Kidney capillary endothelial cell (primary cell): ENCODE measurements around the gene ATF6B.
"Not testable (repeated sequence)": the region's sequence is repeated elsewhere in the genome, so short reads cannot be mapped to it uniquely, and the experiment has no call there.

Experiments used
- DNase-seq: peaks from one replicate; pipeline ENCODE4 v3.0.0-alpha.2; 2018; ENCODE audit warnings: low spot score

ATF6B gene

DNA sequence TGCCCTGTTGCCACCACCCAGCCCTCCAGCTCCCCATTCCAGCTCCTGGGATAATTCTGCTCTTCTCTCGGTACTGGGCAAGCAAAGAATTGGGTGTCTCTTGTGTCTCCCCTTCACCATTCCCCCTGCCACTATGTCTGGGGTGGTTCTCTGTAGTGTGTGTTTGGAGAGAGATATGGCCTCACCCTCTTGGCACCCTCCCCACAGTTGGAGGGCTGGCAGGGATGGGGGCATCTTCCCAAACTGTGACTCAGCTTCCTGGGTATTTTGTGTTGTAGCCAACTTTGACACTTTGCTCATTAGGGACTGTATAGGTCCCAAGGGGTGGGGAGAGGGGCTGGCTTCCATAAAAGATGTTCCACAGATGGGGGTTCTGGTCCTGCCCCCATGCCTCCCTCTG lies 20.6 kb downstream of the ATF6B start:
- no peak for DNase-seq

DNA sequence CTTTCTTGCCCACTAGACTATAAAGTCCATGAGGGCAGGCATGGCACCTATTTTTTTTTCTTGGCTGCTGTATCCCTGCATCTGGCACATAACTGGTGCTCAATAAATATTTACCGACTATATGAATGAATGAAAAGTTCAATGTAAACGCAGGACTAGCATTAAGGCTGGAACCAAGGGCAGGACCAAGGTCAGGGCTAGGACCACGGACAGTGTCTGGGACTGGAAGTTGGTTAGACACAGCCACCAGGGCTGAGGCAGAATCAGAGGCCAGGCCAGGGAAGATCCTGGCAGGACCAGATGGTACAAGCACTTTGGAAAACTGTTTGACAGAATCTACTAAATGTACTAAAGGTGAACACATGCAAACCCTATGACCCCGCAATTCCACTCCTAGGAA lies 22.6 kb downstream of the ATF6B start:
- DNase-seq: no peak

DNA sequence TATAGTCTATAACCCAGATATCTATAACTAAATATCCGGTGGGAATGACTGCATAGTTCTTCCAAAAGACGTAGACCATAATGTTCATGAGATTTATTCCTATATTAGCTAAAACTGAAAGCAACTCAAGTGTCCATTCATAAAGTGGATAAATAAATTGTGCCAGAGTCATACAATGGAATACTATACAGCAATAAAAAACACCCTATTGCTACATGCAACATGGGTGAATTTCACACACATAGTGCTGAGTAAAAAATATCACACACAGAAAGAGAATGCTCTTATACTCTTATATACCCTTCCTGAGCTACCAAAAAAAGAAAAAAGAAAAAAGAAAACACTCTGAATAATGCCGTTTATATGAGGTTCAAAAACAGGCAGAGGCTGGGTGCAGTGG lies 25.8 kb downstream of the ATF6B start:
- DNase-seq: no peak

DNA sequence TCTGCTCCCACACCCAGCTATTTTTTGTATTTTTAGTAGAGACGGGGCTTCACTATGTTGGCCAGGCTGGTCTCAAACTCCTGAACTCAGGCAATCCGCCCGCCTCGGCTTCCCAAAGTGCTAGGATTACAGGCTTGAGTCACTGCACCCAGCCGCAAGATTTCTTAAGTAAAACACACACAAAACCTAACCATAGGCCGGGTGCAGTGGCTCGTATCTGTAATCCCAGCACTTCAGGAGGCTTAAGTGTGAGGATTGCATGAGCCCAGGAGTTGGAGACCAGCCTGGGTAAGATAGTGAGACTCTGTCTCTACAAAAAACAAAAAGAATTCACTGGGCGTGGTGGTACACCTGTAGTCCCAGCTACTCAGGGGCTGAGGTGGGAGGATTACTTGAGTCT lies 27.8 kb downstream of the ATF6B start:
- DNase-seq: not testable (repeated sequence)

DNA sequence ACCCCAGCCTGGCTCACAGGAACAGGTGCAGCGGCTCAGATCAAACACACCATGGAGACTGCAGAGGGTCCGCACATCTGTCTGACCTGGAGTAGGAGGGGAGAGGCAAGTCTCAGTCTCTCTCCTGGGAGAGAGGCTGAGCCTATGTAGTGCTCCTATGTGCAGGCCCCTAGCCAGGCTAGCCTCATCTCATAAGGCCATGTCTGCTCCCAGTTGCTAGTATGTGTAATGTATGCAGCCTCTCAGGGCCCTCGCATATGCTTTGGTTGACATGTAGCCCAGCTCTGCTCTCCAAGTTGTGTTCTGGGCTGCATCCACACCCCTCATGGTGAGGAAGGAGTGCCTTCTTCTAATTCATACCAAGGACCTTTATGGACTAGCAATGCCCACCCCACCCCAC lies 30.7 kb downstream of the ATF6B start:
- DNase-seq: no peak

DNA sequence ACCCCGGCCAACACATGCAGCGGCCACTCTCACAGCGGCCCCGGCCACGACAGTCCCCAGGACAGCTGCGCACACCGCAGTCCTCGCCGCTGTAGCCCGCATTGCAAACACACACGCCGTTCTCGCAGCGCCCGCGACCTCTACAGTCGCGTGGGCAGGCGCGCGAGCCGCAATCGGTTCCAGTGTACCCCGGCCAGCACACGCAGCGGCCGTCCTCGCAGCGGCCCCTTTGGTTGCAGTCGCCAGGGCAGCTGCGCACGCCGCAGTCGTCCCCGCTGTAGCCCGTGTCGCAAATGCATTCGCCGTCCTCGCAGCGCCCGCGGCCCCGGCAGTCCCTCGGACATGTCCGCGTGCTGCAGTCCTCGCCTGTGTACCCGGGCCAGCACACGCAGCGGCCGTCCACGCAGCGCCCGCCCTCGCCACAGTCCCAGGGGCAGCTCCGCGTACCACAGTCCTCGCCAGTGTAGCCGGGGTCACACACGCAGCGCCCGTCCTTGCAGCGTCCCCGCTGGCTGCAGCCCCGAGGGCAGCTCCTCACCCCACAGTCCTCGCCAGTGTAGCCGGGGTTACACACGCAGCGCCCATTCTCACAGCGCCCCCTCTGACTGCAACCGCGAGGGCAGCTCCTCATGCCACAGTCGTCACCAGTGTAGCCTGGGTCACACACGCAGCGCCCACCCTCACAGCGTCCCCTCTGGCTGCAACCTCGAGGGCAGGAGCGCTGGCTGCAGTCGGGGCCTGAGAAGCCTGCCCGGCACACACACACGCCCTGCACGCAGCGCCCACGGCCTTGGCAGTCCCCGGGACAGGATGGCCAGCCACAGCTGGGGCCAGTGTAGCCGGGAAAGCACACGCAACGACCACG lies 31.4 kb downstream of the ATF6B start:
- DNase-seq: no peak

DNA sequence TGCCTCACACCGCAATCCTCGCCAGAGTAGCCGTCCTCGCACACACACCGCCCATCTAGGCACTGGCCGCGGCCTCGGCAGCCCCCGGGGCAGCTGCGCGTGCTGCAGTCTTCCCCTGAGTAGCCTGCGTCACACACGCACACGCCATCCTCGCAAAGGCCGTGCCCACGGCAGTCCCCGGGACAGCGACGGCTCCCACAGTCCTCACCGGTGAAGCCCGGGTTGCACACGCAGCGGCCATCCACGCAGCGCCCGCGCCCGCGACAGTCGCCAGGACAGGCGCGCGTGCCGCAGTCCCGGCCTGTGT lies 32.0 kb downstream of the ATF6B start:
- DNase-seq: no peak

DNA sequence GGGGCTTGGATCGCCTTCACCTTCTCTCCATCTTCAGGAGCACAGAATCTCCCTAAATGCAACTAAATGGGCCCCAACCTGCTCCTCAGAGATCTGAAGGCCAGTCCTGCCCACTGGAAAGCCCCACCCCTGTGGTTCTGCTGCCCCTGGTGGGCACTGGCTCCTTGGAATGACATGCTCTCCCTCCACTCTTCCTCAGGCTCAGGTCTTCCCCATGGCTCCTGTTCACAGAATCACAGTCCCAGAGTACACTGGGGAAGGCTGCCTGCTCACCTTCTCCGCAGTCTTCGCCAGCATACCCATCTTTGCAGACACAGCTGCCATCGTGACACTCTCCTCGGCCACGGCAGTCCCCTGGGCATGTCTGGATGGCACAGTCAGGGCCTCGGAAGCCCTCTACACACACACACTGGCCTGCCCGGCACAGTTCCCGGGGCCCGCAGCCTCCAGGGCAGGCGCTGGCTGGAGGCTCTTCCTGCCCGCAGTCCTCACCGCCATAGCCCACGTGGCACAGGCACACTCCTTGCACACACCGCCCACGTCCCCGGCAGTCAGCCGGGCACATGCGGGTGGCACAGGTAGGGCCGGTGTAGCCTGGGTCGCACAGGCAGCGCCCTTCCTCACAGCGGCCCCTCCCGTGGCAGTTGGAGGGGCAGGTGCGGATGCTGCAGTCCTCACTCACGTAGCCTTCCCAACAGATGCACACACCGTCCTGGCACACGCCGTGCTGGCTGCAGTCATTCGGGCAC lies 32.5 kb downstream of the ATF6B start:
- no peak for DNase-seq

DNA sequence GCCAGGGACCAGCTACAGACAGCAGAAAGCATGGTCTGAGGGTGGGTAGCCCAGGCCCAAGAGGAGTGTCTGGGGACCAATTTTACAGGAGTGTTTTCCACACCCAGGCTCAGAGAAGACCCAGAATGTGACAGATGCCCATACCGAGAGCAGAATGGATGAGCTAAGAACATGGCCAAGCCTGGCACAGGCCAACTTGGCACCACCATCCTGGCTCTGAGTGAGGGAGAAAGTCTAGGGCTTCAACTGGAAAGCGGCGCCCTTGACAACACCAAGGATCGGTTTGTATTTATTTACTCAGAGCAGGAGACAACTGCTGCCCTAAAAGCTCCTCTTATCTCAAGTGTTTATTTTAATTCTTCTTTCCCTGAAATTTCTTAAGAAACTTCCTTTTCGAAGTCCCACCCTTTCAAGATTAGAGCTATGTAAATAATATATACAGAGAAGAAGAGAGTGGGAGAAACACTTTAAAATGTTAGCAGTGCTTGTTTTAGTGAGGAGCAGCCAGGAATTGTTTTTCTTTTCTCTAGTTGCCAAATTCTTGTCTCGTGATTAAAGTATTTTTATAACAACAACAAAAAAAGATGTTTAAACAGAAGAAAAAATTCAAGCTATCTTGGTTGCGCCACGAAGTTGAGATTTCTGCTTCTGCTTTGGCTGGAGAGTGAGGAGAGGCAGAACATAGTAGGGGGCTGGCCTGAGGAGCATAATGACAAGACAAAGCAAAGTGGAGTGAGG lies 35.1 kb downstream of the ATF6B start:
- DNase-seq: no peak

DNA sequence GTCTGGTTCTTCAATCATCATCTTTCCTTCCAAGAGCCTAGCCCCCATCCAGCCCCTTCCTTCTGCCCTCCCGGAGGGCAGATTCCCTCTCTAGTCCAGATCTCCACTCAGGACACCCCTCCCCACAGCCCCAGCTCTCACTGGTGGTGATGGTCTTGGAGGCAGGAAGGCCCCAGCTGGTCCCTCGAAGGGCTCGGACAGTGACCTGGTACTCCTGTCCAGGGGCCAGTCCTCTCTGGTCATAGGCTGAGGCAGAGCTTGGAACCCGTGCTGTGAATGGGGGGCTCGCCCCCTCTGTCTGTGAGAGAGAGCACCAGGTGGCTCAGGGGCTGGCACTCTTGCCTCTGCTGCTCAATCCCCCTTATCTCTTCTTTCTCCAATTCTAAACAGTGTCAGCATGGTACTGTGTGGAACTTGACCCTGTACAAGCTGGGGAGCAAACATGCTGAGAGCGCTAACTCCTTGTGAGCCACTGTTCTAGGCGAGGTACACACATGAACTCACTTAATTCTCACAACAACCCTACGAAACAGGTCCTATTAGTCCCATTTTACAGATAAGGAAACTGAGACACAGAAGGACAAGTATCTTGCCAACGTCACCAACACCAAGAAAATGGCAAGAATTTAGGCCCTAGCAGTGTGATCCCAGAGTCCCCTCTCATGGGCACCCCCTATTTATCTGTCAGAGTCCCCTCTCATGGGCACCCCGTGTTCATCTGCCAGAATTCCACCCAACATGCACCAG lies 38.8 kb downstream of the ATF6B start:
- no peak for DNase-seq

DNA sequence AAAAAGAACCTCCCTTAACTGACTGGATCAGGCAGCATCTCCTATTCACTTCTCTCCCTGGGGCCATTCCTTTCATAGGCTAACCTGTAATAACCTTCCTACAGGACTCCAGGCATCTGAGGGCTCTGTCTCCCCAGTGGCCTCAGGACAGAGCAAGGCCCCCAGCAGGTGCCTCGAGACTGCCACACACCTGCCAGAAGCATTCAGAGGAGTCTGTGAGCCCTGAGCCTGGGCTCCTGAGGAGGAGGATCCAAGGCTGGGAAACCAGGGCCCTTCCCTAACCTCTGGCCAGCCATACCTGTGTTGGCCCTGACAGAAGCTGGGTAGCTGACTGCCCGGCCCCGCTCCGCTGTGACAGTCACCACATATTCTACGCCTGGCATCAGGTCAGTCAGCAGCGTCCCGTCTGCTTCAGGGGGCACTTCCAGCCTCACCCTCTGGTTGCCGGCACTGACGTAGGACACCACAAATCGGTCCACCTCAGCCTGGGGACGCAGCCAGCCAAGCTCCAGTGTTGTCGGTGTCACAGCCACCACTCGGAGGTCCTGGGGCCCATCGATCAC lies 39.5 kb downstream of the ATF6B start:
- DNase-seq: no peak

DNA sequence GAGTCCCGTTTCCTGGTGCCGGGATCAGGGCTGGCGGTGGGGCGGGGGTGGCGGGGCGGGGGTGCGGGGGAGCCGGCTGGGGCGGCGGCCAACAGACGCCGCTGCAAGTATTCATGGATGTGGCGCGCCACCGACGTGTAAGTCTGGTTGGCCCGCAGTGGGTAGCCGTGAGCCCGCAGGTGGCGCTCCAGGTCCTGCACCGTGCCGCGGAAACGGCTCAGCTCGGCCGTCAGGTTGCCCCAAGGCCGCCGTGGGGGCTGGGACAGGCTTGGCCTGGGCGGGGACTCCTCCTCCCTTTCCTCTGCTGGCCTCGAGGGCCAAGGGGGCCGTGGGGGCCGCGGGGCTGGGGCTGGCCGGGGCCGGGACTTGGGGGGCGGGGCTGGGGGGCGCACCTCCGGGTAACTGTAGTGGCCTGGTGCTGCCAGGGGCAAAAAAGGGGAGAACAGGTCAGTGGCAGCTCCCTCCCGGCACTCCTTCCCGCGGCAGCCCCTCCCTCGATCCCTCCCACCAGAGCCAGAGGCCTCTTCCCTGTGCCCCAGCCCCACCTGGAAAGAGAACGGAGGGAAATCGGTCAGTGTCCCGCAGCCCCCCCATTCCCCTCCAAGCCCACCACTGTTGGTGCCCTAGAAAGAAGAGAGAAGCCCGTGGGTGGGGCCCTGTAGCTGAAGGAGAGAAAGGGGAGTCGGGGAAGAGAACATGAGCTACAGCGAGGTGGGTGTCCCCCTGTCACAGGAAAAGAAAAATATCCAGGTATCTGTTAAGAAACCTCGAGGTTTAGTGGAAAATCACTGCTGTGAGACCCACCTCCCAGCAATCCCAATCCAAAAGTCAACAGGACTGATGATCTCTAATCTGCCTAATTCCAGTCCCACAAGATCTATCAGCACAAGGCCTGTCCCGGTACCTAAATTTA lies 40.2 kb downstream of the ATF6B start:
- peak; percentile 69 for DNase-seq

DNA sequence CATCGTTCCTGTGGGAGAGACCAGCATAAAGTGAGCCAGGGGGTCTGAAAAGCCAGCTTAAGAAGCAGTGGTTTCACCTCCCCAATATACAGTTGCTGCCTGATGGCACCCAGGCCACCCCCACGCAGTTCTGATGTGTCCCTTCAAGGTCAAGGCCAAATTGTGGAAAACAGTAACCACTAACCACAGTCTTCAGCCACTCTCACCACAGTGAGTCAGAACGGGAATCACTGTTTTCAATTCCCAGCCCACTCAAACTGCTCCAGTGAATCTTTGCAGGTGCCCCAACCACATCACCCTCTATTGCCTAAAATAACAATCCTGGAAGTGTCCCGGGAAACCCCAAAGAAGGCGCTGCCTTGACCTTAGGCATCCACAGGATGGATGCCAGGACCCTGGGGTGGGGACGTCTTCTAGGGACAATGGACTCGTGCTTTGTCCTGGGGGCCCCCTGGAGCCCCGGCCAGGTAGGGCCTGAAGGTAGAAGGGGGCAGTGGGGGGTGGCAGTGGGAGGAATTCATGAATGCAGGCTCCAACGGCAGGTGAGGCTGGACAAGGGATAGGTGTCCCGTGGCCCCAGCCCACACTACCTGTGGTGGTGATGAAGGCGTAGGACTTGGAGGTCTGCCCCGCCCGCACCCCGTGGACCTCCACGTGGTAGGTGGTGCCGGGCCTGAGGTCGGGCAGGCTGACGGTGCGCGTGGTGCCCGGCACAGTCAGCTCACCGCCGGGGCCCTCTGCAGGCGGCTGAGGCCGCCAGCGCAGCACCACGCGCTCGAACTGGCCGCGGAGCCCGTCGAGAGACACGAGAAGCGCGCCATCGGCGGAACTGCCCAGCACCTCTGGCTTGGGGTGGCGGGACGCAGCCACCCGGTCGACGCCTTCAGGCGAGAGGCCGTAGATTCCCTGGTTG lies 41.1 kb downstream of the ATF6B start:
- no peak for DNase-seq

DNA sequence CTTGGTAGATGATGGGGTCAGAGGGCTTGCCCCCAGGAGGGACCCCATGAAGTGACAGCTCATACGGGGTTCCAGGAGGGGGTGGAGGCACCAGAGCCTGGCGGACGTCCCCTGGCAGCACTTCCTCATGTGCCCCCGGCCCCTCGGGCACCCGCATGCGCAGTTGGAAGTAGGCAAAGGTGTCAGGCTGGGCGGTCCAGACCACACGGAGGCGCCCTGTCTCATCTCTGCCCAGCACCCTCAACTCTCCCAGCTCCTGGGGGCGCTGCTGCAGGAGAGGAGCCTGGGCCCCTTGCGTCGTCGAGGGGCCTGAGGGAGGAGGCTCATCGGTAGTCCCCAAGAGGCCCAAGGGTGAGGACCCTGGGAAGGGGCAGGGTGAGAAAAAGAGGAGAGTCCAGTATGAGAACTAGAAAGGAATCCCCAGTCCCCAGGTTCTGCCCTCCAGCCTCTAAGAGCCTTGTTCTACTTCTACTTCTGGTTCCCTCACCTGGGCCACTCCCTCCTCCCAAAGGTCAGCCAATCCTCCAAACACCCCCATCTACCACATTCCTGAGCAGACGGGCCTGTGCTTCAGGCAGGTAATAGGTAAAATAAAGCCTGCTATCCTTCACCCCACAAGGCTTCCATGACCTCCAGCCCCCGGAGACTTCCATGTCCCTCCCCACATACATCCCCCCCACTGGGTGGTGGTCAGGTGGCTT lies 42.1 kb downstream of the ATF6B start:
- DNase-seq: no peak

DNA sequence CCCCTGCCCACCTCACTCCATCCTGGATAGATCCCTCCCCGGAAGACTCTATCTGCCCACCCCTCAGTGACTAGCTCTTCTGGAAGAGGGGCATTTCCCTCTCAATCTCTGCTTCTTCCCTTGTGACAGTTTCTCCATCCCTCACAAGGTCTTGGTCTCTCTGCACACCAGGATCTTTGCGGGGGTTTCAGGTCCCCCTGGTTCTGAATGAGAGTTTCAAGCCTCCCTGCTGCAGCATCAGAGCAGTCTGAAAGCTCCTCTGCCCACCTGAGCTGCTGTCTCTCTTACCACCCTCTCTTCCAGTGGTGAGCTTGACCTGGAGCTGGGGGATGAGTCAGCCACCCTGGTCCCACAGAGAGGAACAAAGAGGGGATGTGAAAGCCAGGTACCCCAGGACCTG lies 43.3 kb downstream of the ATF6B start:
- DNase-seq: no peak

DNA sequence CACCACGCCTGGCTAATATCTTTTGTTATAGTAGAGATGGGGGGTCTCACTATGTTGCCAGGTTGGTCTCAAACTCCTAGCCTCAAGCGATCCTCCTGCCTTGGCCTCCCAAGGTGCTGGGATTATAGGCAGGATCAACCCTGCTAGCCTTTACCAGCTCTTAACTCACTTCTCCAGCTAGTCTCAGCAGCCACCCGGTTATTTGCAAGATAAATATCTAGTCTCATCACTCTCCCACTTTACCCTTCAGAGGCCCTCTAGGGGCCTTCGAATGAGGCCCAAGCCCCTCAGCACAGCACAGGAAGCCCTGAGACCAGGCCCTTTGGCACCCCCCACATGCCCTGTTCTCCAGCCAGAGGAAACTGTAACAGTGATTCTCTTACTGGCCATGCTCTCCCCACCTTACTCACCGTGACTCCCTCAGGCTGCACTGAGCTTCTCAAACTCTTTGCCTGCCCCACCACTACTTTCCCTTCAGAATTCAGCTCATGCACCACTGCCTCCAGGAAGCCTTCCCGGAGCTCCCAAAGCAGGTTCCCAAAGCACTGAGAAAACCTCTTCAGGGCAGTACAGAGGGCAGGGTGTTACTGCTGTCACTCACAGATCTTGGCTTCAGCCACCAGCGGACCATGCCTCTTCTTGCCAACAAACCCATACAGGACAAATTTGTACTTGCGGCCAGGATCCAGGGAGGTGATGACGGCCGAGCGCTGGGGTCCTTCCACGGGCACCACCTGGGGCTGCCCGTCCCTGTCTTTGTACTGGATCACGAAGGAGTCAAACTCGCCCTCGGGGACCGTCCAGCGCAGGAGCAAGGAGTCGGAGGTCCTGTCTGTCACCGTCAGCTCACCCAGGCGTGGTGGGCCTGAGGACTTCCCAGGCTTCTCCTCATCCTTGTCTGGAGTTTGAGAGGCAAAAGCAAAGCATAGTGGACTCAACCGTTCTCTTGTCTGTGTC lies 44.0 kb downstream of the ATF6B start:
- no peak for DNase-seq

DNA sequence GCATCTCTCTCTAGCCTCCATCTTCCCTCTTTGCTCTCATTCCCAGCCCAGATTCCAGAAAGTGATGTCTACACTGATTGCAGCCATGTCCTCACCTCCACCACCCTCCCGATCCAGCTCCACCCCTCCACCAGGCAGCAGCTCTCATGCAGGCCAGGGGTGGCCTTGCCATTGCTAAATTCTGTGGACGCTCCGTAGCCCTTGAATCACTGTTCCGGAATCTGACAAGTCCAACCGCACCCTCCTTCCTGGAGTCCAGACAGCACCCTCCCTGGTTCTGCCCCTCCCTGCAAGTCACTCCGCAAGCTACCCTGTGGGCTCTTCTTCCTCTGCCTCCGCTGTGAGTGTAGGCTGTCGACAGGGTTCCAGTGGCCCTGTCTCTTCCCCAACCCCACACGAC lies 45.1 kb downstream of the ATF6B start:
- no peak for DNase-seq

DNA sequence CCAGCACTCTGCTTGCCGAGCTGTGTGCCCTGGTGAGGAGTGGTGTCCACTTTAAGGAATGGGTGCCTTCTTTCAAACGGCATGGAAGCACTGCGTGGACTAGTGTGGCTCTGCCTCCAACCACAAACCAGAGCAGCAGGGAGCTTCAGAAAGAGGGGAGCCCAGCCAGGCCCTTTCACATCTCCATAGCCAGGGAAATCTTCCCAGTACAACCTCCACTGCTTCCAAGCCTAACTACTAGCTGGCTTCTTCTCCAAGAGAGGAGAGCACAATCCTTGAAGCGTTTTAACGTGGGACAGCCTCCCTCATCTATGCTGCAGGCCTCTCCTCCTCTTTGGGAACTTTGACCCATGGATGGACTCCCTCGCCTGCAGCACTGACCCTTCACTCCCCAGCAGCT lies 45.6 kb downstream of the ATF6B start:
- no peak for DNase-seq
